K562 (cell line): ENCODE data around the gene TEX22. TPM values are rescaled to one million over a fixed set of nuclear protein-coding genes. Genes with fewer than 3 reads are reported as not detected.

Experiments
- ATAC-seq: fragments of 200-7000 bp; cut with Tn5 transposase; 3 replicates; pipeline ENCODE4 v1.9.1; 2020; ENCODE audit warnings: moderate library complexity
- BruUV-seq: library from RNA; stranded (reverse); fragments of 400-500 nt; replicated peaks from 2 replicates; lab custom pipeline; 2021; lab: Mats Ljungman, UMichigan
- CTCF ChIA-PET: fragments of 300-600 bp; formaldehyde crosslinking; extraction: SDS; loops from one replicate; lab custom pipeline; 2021; ENCODE audit warnings: low intra/inter-chr PET ratio; lab: Yijun Ruan, JAX
- POLR2A ChIA-PET: fragments of 300-600, 350-650 bp; sonication (Branson Sonifier 250); formaldehyde crosslinking; extraction: SDS; loops from one replicate; lab custom pipeline; 2021; ENCODE audit warnings: antibody characterized with exemption, inconsistent platforms; lab: Yijun Ruan, JAX
- DNase-seq, 4 experiments: peaks; one replicate each; pipeline versions ENCODE4 v3.0.0 to v3.0.0-alpha.2; 2011 to 2018; ENCODE audit warnings: low spot score in 3 of 4, mixed read lengths in 3 of 4; ENCODE audit errors: extremely low read depth in 1 of 4
- FAIRE-seq: peaks from 2 replicates; lab custom pipeline; 2011; peaks lifted over from hg19 to GRCh38; lab: Jason Lieb, UNC
- H2AFZ ChIP-seq: 2 replicates; pipeline ENCODE4 v1.6.0; 2011; ENCODE audit warnings: low read depth, low read length, control low read depth, inconsistent platforms
- H3K27ac ChIP-seq: fragments of 200-600 bp; 3 replicates; pipeline ENCODE4 v1.8.0; 2011; ENCODE audit warnings: low read depth, mild to moderate bottlenecking, control low read depth, inconsistent platforms, low read length, moderate library complexity, mixed read lengths; ENCODE audit errors: extremely low read depth
- H3K27me3 ChIP-seq, 2 experiments: fragments of 300-600 bp in 1 of 2; 2 replicates in 1 of 2; 3 replicates in 1 of 2; pipeline versions ENCODE4 v1.6.0 to v1.8.0; 2011; ENCODE audit warnings: inconsistent platforms in 2 of 2, low read length in 2 of 2, mild to moderate bottlenecking in 1 of 2, mixed read lengths in 1 of 2, moderate library complexity in 1 of 2; ENCODE audit not compliant: control insufficient read depth in 2 of 2, insufficient read depth in 2 of 2
- H3K36me3 ChIP-seq: fragments of 300-600 bp; 3 replicates; pipeline ENCODE4 v1.8.0; 2011; ENCODE audit warnings: mild to moderate bottlenecking, low read length, inconsistent platforms; ENCODE audit not compliant: control insufficient read depth, insufficient read depth
- H3K4me1 ChIP-seq, 2 experiments: fragments of 200-600 bp in 1 of 2; replicated peaks in 1 of 2; 2 replicates in 1 of 2; 3 replicates in 1 of 2; pipeline versions ENCODE4 v1.5.1 to v1.8.0; 2011; ENCODE audit warnings: inconsistent platforms in 2 of 2, low read length in 2 of 2, mild to moderate bottlenecking in 1 of 2, mixed read lengths in 1 of 2, moderate library complexity in 1 of 2; ENCODE audit not compliant: control insufficient read depth in 2 of 2, insufficient read depth in 2 of 2
- H3K4me2 ChIP-seq: 2 replicates; pipeline ENCODE4 v1.6.1; 2011; ENCODE audit warnings: low read length, control low read depth, inconsistent platforms, mixed read lengths; ENCODE audit not compliant: insufficient read depth
- H3K4me3 ChIP-seq: fragments of 200-600 bp; sonication (generic), shearing (Covaris generic); 2 replicates; pipeline ENCODE4 v1.5.1; 2016; ENCODE audit warnings: control low read depth, inconsistent platforms
- H3K79me2 ChIP-seq: fragments of 200-600 bp; 3 replicates; pipeline ENCODE4 v1.8.0; 2011; ENCODE audit warnings: low read length, inconsistent platforms; ENCODE audit not compliant: control insufficient read depth, insufficient read depth
- H3K9ac ChIP-seq, 2 experiments: 2 replicates each; pipeline versions ENCODE4 v1.6.0 to v1.6.1; 2011; ENCODE audit warnings: low read depth in 2 of 2, low read length in 2 of 2, control low read depth in 1 of 2, inconsistent platforms in 1 of 2, mild to moderate bottlenecking in 1 of 2, mixed read lengths in 1 of 2; ENCODE audit not compliant: insufficient read depth in 1 of 2
- H3K9me1 ChIP-seq: one replicate; pipeline ENCODE4 v1.6.0; 2011; ENCODE audit warnings: inconsistent platforms, mild to moderate bottlenecking, low read length, moderate library complexity; ENCODE audit not compliant: control insufficient read depth, insufficient read depth
- H3K9me3 ChIP-seq: replicated peaks from 2 replicates; pipeline ENCODE4 v1.5.1; 2011; ENCODE audit warnings: low read depth, low read length, inconsistent platforms; ENCODE audit not compliant: control insufficient read depth, insufficient read depth
- H4K20me1 ChIP-seq: replicated peaks from 2 replicates; pipeline ENCODE4 v1.6.1; 2011; ENCODE audit warnings: low read length, inconsistent platforms, mixed read lengths; ENCODE audit not compliant: control insufficient read depth, insufficient read depth
- CEBPG ChIP-seq, 3 experiments: fragments of 200-800 bp in 1 of 3; sonication (Bioruptor generic) in 1 of 3; sonication (generic) in 1 of 3; formaldehyde crosslinking in 1 of 3; IDR thresholded peaks in 2 of 3; conservative IDR thresholded peaks in 1 of 3; 2 replicates each; pipeline versions ENCODE4 v1.6.1 to v1.8.0; 2016 to 2022; ENCODE audit warnings: missing compliant biosample characterization in 2 of 3, missing genetic modification characterization in 2 of 3, mild to moderate bottlenecking in 1 of 3, missing genetic modification reagents in 1 of 3
- FOXA1 ChIP-seq: fragments of 450-650 bp; IDR thresholded peaks from 2 replicates; pipeline ENCODE4 v1.6.1; 2016; ENCODE audit warnings: mild to moderate bottlenecking, borderline replicate concordance
- FOXA3 ChIP-seq, 2 experiments: fragments of 450-650 bp in 1 of 2; sonication (generic) in 1 of 2; formaldehyde crosslinking; IDR thresholded peaks in 1 of 2; conservative IDR thresholded peaks in 1 of 2; 2 replicates each; pipeline versions ENCODE4 v1.4.0 to v1.8.0; 2020 to 2022; ENCODE audit warnings: mild to moderate bottlenecking in 2 of 2, missing genetic modification reagents in 1 of 2
- MLLT1 ChIP-seq, 2 experiments: fragments of 450-650 bp; IDR thresholded peaks; 2 replicates each; pipeline ENCODE4 v1.6.1; 2016
- OTX1 ChIP-seq: fragments of 450-650 bp; formaldehyde crosslinking; IDR thresholded peaks from 2 replicates; pipeline ENCODE4 v1.4.0; 2022; ENCODE audit warnings: mild to moderate bottlenecking
- PTTG1 ChIP-seq: fragments of 450-650 bp; IDR thresholded peaks from 2 replicates; pipeline ENCODE4 v1.6.1; 2016; ENCODE audit warnings: low read depth, mild to moderate bottlenecking, missing genetic modification characterization, missing compliant biosample characterization
- RBM25 ChIP-seq: fragments of 200-400 bp; formaldehyde crosslinking; IDR thresholded peaks from 2 replicates; pipeline ENCODE4 v1.6.1; 2018; ENCODE audit warnings: low read length, low read depth, moderate library complexity; ENCODE audit not compliant: severe bottlenecking
- STAT5A ChIP-seq: IDR thresholded peaks from 2 replicates; pipeline ENCODE4 v1.6.1; 2012; ENCODE audit warnings: low read length, inconsistent platforms, borderline replicate concordance
- TAF1 ChIP-seq: IDR thresholded peaks from 2 replicates; pipeline ENCODE4 v1.6.1; 2011; ENCODE audit warnings: mild to moderate bottlenecking, low read length, moderate library complexity; ENCODE audit not compliant: insufficient read depth, control insufficient read depth, severe bottlenecking; ENCODE audit errors: extremely low read depth
- TAL1 ChIP-seq: fragments of 450-650 bp; IDR thresholded peaks from 2 replicates; pipeline ENCODE4 v1.6.1; 2016; ENCODE audit warnings: mild to moderate bottlenecking
- TFE3 ChIP-seq: fragments of 450-650 bp; formaldehyde crosslinking; IDR thresholded peaks from 2 replicates; pipeline ENCODE4 v1.4.0; 2020; ENCODE audit warnings: mild to moderate bottlenecking, mixed read lengths
- ZFP91 ChIP-seq: sonication (generic); formaldehyde crosslinking; IDR thresholded peaks from 2 replicates; pipeline ENCODE4 v1.8.0; 2022; ENCODE audit warnings: mild to moderate bottlenecking, missing genetic modification reagents
- ZNF224 ChIP-seq: sonication (generic); formaldehyde crosslinking; IDR thresholded peaks from 2 replicates; pipeline ENCODE4 v1.8.0; 2022; ENCODE audit warnings: mild to moderate bottlenecking, missing genetic modification reagents
- ZNF584 ChIP-seq: fragments of 200-800 bp; sonication (Bioruptor generic); IDR thresholded peaks from 2 replicates; pipeline ENCODE4 v1.6.1; 2016; ENCODE audit warnings: low read depth, mild to moderate bottlenecking, missing genetic modification characterization, missing compliant biosample characterization
- ZNF695 ChIP-seq: fragments of 450-650 bp; formaldehyde crosslinking; IDR thresholded peaks from 2 replicates; pipeline ENCODE4 v1.4.0; 2020; ENCODE audit warnings: mild to moderate bottlenecking, moderate library complexity
- ZNF785 ChIP-seq: fragments of 250-450 bp; sonication (Bioruptor Pico); IDR thresholded peaks from 2 replicates; pipeline ENCODE4 v1.4.0; 2020; ENCODE audit warnings: mild to moderate bottlenecking
- WGBS: fragments of 100-300 bp; shearing (Covaris generic); methylation state at CpG from one replicate; pipeline ENCODE4 v1.1.6; 2016; ENCODE audit warnings: low coverage, mixed read lengths; ENCODE audit not compliant: insufficient coverage; ENCODE audit errors: missing lambda C conversion rate; 5-methylcytosine and 5-hydroxymethylcytosine counted together
- in situ Hi-C: fragments of 300-500 bp; cut with MboI; formaldehyde crosslinking; loops from 4 replicates; pipeline ENCODE4 v1.15.0; 2018; ENCODE audit warnings: inconsistent platforms, mixed read lengths
- intact Hi-C: fragments of 100-400 bp; cut with micrococcal nuclease; formaldehyde crosslinking; loops from 2 replicates; pipeline ENCODE4 v1.14.2; 2022
- polyA plus RNA-seq, 8 experiments: library from polyadenylated mRNA; depleted of rRNA in 4 of 8; stranded (reverse) in 5 of 8; unstranded in 3 of 8; fragments of >200 nt; fragmentation: Nextera tagmentation in 2 of 8; fragmentation: Illumina TruSeq in 1 of 8; extraction: Ambion mirVana in 2 of 8; extraction: Trizol in 1 of 8; gene quantifications; 2 replicates each; pipeline versions ENCODE4 v1.2.1 to v1.2.3, GENCODE V29; 2011 to 2014; ENCODE audit warnings: inconsistent platforms in 1 of 8, missing spikeins in 1 of 8
- total RNA-seq, 7 experiments: library from RNA; depleted of rRNA in 6 of 7; stranded (reverse); fragments of >200 nt in 6 of 7; fragmentation: Illumina TruSeq in 2 of 7; extraction: Trizol in 2 of 7; gene quantifications; 2 replicates each; pipeline versions ENCODE4 v1.2.1 to v1.2.3, GENCODE V29; 2011 to 2021; ENCODE audit warnings: low replicate concordance in 1 of 7

TEX22 gene
- total and polyA plus RNA-seq, 9 of the 15 experiments (the other 6 are each of a cell fraction or from before 2014, with no cell fraction given): 0.04 to 1.7 (median 0.23) TPM; not detected in 2

GRCh38 chr14:105439179-105439578 is 40.8 kb downstream of the TEX22 start:
- H3K27me3 ChIP-seq: no peaks in the 10 kb centered on the region
- no peak overlapping the region for H3K4me3 ChIP-seq
- DNase-seq: no peak
- no peak for FAIRE-seq
- in situ Hi-C loops: no loop called here
- H3K4me2 ChIP-seq: no peak overlapping the region
- CTCF ChIA-PET: no interaction called here
- H2AFZ ChIP-seq: no peak overlapping the region
- TF ChIP-seq STAT5A (no peak), PTTG1 (tag) (no peak), TAL1 (no peak), ZNF584 (no peak), ZNF695 (no peak), TFE3 (CRISPR knock-in tag) (no peak), MLLT1 (IDR thresholded peaks at IDR 0.05) (no peak), ZFP91 (CRISPR knock-in tag) (no peak), ZNF785 (no peak), FOXA3 (CRISPR knock-in tag; conservative IDR thresholded peaks at IDR 0.05 in 1 of 2, IDR thresholded peaks at IDR 0.05 in 1 of 2) (no peak), OTX1 (CRISPR knock-in tag) (no peak), TAF1 (no peak), CEBPG (CRISPR knock-in tag; IDR thresholded peaks at IDR 0.05) (no peak), CEBPG (tag; conservative IDR thresholded peaks at IDR 0.05 in 1 of 2, IDR thresholded peaks at IDR 0.05 in 1 of 2) (no peak), ZNF224 (CRISPR knock-in tag) (no peak), RBM25 (no peak), FOXA1 (no peak)
- 86% methylated on average over 6 of the region's 11 CpGs for WGBS
- no peaks in the 10 kb centered on the region for H3K9me3 ChIP-seq
- no TSS peak for BruUV-seq
- peaks cover 0 to 45% of the 10 kb centered on the region in 2 experiments; a peak in 2 of 5 replicates for H3K4me1 ChIP-seq
- intact Hi-C loops: no loop called here
- no peaks in the 10 kb centered on the region for H3K9me1 ChIP-seq
- H3K79me2 ChIP-seq: peaks cover 51% of the 10 kb centered on the region
- no peak for ATAC-seq
- POLR2A ChIA-PET: no interaction called here
- H3K9ac ChIP-seq: no peak overlapping the region; a peak in 1 of 4 replicates
- peaks cover 51% of the 10 kb centered on the region; the same call in 1 of the 3 replicates for H3K36me3 ChIP-seq
- no peak overlapping the region for H3K27ac ChIP-seq
- H4K20me1 ChIP-seq: peaks cover 8% of the 10 kb centered on the region; the same call in 1 of the 2 replicates
